MM.1S (cell line): Measurements from ENCODE around the gene C4orf33.

Experiments
- CTCF ChIP-seq: fragments of 300-600 bp; sonication (generic); IDR thresholded peaks from 2 replicates; pipeline ENCODE4 v1.5.1; 2016; ENCODE audit warnings: antibody characterized with exemption, low read length, mixed read lengths
- EZH2 ChIP-seq: fragments of 300-600 bp; sonication (generic); optimal IDR thresholded peaks from 2 replicates; pipeline ENCODE3; 2017; ENCODE audit warnings: low read depth, mild to moderate bottlenecking, antibody characterized with exemption, low read length, mixed read lengths
- EZH2phosphoT487 ChIP-seq: fragments of 300-600 bp; sonication (generic); IDR thresholded peaks from 2 replicates; pipeline ENCODE4 v1.6.1; 2018; ENCODE audit warnings: antibody characterized with exemption, low read length

DNA sequence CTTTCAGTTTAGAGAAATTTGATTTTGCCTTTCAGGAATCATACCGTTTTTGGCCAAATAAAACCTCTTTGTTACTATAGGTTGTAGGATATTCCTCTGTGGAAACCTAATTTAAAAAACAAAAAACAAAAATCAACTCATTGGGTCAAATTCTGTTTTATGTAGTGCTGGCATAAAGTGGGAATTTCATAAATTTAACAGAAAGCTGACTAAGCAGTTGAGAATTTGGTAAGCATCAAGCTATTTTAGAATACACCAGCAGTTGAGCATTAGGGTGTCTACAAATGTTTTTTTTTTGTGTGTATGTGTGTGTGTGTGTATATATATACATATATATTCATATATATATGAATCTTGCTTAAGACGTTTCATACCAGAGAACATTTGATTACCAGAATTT lies 47.4 kb downstream of the C4orf33 start:
- TF ChIP-seq CTCF = no peak
- TF ChIP-seq EZH2 = no peak
- no peak for TF ChIP-seq EZH2phosphoT487
